ENCODE data around the gene ACIN1.

The ACIN1 gene

GRCh38 chr14:23042162-23042965, 52.6 kb downstream of the ACIN1 start, which contains the start of gene PSMB11:
TSS of gene PSMB11 (plus strand) at chr14:23042212. CDS start at chr14:23042226, 14 bp downstream.
- DNase-seq (ENCODE audit: low spot score): no peak

GRCh38 chr14:23041729-23042128, 53.2 kb downstream of the ACIN1 start:
- no peak for DNase-seq (ENCODE audit: low spot score)

GRCh38 chr14:23040100-23040499, 54.8 kb downstream of the ACIN1 start:
- no peak for DNase-seq (ENCODE audit: low spot score)

DNA sequence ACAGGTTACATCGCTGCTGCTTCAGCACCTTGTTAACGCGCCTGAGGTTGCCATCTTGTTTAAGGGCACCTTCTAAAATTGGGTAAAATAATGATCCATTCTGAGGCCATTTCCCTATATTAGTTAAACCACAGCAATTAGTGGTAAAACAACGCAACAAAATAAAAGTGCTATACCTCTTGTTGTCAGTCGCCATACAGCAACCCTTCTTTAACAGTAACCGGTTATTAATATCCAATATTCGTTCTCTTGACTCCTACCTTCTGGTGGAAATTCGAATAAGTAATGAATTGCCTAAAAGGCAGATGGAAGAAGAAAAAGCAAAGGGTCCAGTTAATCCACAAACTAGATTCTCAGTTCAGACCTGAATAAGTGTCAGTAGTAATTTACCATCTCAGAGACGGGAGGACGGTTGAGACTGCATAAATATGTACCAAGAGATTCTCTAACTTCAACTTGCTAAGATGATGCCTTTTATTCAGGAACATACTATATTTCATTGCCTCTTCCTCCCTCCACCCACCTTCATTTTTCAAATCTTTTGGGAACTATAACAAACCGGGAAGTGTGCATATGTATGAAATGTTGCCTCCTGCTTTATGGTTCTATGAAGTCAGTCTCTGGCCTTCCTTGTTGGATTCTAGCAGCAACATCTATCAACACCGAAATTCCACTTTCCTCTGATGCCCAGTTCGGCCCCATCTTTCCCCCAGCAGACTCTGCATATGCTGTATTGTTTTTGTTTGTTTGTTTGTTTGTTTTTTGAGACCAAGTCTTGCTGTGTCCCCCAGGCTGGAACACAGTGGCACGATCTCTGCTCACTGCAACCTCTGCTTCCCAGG, 59.4 kb downstream of the ACIN1 start:
- no peak for DNase-seq (ENCODE audit: low spot score)

DNA sequence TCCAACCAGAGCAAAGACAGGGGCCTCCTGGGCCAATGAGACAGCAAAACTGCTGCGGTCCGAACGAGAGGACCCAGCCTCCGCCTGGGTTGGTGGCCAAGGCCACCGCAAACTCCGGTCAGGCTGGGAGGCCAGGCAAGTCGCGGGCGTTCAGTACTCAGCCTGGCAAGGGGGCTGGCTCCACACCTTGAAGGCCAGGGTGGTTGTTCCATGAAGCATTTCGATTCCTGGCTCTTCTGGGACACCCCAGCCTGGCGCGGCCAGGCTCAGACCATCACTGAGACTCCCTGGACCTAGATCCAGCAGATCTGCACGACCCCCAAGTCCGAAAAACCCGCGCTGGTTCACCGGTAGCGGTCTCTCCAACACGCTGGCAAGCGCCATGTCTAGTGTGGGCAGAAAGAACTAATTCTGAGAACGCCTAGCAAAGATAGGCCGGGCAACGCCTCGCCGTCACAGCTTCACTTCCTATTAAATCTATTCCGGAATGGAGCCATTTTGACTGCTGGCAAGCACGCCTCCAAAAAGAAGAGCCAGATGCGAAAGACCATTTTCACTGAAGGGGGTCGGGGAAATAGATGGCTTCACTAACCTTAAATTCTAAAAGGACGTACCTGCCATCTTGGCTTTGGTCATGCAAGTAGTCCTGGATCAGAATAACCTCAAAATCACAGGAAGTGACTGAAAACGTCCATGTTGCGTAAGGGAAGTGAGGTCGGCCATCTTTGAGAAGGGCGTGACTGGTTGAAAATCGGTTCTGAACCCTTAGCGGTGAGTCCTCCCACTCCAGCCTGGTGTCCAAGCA, 60.2 kb downstream of the ACIN1 start, which contains the start of gene PSMB5:
TSS of gene PSMB5 (minus strand) at position 403 of the 805 bp plus-strand sequence. CDS start at position 384, 19 bp downstream.
- DNase-seq (ENCODE audit: low spot score): peak; percentile 96

DNA sequence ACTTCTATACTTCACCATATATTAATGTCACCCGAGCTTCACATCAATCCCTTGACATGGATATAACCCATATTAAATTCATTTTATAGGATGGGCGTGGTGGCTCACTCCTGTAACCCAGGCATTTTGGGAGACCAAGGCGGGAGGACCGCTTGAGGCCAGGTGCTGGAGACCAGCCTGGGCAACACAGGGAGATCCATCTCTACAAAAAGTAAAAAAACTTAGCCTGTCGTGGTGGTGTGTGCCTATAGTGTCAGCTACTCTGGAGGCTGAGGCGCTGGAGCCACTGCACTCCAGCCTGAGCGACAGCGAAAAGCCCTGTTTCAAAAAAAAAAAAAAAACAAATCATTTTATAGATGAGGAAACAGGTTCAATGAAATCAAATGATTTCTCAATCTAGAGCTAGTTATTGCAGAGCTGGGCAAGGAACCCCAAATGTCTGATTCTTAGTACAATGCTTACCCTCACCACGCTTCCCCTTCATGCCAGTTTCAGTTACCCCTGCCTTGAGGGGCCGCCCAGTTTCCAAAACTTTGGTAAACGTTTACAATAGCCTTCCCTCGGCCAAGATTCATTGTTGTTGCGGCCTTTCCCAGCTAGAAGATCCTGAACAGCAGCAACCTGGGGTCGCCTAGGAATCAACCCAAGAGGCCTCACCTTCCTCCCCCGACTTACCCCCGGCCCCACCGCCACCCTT, 61.0 kb downstream of the ACIN1 start:
- no peak for DNase-seq (ENCODE audit: low spot score)

DNA sequence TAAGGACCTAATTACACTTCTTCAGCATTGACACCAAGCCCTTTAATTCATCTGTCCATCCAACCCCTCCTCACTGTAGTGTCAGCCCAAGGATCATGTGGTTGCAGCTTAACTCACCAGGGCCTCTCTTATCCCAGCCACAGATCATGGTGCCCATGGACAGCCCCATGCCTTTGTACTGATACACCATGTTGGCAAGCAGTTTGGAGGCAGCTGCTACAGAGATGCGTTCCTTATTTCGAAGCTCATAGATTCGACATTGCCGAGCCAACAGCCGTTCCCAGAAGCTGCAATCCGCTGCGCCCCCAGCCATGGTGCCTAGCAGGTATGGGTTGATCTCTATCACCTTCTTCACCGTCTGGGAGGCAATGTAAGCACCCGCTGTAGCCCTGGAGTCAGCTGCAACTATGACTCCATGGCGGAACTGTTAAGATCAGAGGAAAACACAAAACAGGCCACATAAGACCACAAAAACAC, 61.6 kb downstream of the ACIN1 start:
- DNase-seq (ENCODE audit: low spot score): no peak

DNA sequence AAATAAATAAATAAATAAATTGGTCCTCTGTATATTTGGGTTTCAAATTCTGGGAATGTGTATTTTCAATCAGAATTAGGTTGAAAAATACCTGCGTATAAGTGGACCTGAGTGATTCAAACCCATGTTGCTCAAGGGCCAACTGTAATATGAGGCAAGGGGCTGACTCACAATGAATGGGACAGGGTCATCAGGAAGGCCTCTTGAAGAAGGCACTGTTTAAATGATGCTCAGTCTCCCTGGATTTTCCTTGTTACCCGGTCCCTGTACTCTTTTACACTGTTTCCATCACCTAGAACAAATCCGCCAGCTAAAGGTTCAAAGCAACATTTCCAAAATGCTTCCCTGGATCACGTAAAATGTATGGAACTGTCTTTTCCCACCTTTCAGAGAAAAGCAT, 64.0 kb downstream of the ACIN1 start:
- no peak for DNase-seq (ENCODE audit: low spot score)

DNA sequence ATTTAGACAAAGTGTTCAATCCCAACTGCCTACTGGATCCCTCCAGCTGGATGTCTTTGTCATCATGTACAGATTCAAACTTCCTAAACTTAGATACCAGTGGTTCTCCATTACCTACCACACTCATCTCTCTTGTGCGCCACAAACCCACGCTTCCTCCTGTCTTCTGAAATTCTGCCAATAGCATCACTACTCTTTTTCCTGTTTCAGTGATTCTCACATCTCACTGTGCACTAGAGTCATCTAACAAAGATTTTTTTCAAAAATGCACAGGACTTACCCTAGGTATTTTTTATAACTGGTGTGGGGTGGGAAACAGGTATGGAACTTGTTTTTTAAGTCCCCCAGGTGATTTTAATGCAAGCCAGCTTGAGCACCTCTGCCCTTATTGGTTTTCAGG, 66.1 kb downstream of the ACIN1 start:
- DNase-seq (ENCODE audit: low spot score): no peak

- DNase-seq (ENCODE audit: low spot score): no peak
Observed at GRCh38 chr14:23025151-23025814, 69.7 kb downstream of the ACIN1 start.

- DNase-seq (ENCODE audit: low spot score): no peak
Observed at GRCh38 chr14:23024612-23025075, 70.3 kb downstream of the ACIN1 start.

GRCh38 chr14:23023795-23024152, 71.2 kb downstream of the ACIN1 start:
- no peak for DNase-seq (ENCODE audit: low spot score)

DNA sequence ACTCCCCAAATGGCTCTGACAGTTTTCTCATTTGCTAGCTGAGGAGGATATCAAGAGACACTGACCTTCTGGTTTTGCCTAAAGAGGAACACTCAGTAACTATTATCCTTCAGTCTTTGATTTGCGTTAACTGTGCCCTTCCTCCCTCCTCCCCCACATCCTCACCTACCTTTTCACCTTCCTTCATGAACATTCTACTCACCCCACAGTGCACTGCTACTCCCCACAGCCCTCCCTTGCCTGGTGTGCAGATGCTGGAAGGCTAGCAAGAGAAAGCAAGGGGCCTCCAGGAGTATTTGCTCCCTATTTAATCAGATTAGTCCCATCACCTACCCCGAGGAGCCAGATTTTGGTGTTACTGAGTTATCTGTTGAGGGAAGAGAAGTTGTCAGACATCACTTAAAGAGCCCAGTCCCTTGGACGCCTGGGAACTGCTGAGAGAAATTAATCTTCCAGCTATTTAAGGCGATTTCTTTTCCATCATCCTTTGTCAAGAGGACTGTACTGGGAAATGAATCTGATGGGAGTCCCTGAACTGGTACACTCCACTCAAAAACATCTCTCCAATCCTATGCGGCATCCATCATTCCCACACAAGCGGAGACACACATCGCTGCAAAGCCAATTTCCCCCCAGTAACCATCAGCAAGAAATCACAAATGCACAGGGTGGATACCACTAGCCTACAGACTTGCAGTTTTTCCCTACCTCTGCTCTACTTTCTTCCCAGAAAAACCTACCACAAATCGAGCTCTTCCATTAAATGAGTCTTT, 71.7 kb downstream of the ACIN1 start:
- DNase-seq (ENCODE audit: low spot score): no peak

DNA sequence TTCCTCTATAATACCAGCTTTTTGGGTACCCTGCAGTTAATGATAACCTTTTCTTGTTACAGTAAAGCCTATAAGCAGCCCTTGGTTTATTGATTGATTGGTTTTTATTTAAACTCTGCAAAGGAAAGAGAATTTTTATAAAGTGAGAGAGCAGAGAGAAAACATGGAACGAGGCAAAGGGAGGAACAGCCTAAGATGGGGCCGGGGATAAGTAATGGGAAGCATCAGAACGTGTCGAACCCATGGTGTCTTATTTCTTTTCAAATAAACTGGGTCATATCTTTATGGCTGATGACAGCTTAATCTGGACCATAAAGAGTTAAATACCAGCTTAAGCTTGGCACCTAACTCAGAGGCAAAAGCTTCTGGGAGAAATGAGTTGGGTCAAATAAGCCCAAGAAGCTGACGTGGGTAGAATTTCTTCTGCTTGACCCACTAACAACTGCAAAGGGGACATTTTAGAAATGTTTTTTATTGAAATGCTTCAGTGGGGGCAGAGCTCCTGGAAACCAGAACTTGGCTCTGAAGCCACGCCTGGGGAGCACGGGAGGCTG, 73.0 kb downstream of the ACIN1 start:
- DNase-seq (ENCODE audit: low spot score): no peak

DNA sequence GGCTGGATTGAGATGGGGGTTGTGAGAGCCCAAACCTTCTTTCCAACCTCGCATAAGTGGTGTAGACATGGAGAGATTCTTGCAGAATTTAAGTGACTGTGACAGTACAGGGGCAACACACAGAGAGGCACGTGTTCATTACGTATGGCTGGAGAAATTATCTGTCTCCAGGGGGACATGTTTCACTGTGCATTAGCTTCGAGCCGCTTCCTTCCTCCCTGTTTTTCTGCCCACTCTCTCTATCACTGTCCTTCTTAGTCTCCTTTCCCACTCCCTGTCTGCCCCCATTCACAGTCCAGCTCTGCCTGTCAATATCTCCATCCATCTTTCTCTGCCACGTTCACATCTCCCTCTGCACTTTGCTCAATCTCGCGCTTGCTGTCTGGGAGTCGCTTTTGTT, 73.5 kb downstream of the ACIN1 start:
- DNase-seq (ENCODE audit: low spot score): no peak

DNA sequence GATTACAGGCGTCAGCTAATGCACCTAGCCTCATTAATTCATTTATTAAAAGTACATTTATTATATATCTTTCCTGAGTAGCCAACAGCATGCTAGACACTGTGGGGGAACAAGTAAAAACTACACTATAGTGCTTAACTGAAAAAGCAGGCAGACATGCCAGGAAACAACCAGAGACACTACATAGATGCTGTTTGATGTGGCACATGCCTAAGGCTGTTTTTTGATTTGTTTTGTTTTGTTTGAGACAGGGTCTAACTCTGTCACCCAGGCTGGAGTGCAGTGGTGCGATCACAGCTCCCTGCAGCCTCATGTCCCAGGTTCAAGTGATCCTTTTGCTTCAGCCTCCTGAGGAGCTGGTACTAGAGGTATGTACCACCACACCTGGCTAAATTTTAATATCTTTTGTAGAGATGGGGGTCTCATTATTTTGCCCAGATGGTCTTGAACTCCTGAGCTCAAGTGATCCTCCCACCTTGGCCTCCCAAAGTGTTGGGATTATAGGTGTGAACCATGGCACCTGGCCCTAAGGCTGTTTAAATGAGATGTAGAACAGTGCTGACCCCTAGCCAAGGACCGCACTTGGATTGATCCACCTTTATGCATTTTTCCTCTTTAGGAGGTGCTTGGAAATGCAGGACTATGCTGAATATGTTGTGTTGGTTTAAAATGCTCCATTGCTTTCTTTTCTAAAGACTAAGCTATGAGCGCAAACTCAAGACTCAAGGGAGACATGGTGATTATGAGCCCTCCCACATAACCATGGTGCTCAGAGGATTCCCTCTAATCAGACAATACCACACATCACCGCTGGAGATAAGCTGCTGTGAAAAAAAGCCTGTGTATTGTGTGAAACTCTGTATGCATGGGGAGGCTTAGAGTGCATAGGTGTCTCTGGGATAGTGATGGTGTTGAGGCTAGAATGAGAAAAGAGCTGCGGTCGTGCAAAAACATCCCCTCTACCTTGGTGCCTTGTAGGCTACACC, 74.5 kb downstream of the ACIN1 start:
- no peak for DNase-seq (ENCODE audit: low spot score)

GRCh38 chr14:23018107-23018506, 76.8 kb downstream of the ACIN1 start:
- no peak for DNase-seq (ENCODE audit: low spot score)

GRCh38 chr14:23017091-23017490, 77.8 kb downstream of the ACIN1 start:
- DNase-seq (ENCODE audit: low spot score): no peak

Data from hematopoietic multipotent progenitor cell treated with erythropoietin and hydrocortisone succinate and interleukin-3 and kit ligand, for 15 days (in vitro differentiated cells).